WTC11 (cell line): ENCODE results near the gene CBLIF.

Experiments
- CTCF ChIP-seq: fragments of 200-600 bp; IDR thresholded peaks from 2 replicates; pipeline ENCODE4 v1.8.0; 2022; ENCODE audit warnings: antibody characterized with exemption
- NR2C2 ChIP-seq: sonication (generic); formaldehyde crosslinking; IDR thresholded peaks from 2 replicates; pipeline ENCODE4 v1.8.0; 2022; ENCODE audit warnings: mild to moderate bottlenecking, missing genetic modification reagents

GRCh38 chr11:59801160-59801706 is 44.1 kb downstream of the CBLIF start:
- TF ChIP-seq NR2C2 (CRISPR knock-in tag) = no peak
- TF ChIP-seq CTCF = no peak
